ENCODE results near the gene MLPH.

MLPH gene

GRCh38 chr2:237464757-237465391 is 22.2 kb upstream of the MLPH start:
- Histone ChIP-seq H2BK5ac (ENCODE audit: low read depth, low read length, poor library complexity, severe bottlenecking) (no peak overlapping the region), H2BK15ac (ENCODE audit: low read depth, poor library complexity, severe bottlenecking) (no peak overlapping the region), H2BK12ac (ENCODE audit: low read length in 2 of 2) (peak overlapping the region; percentile 19 to 92), H3K79me1 (replicated peaks; ENCODE audit: low read length, poor library complexity, severe bottlenecking) (no peaks in the 10 kb centered on the region), H3K23ac (ENCODE audit: low read length in 2 of 2) (peak overlapping the region in 1 of 2 experiments; percentile 84), H4K8ac (ENCODE audit: low read length) (peak overlapping the region; percentile 82), H3K27ac (ENCODE audit: low read length, poor library complexity, severe bottlenecking) (peak overlapping the region; percentile 5), H3K4me1 (ENCODE audit: control insufficient read depth, insufficient read depth, low read depth, low read length) (peaks cover 13% of the 10 kb centered on the region), H2AK5ac (ENCODE audit: low read length, severe bottlenecking) (peak overlapping the region; percentile 4), H3K9ac (ENCODE audit: low read length) (no peak overlapping the region), H2BK120ac (ENCODE audit: low read depth, low read length) (peak overlapping the region; percentile 55), H3K4me2 (ENCODE audit: low read length, poor library complexity, severe bottlenecking) (no peak overlapping the region), H3K14ac (ENCODE audit: low read length in 2 of 2) (peak overlapping the region in 1 of 2 experiments; percentile 16), H3K27me3 (ENCODE audit: control insufficient read depth in 1 of 2, insufficient read depth in 1 of 2, low read length in 2 of 2) (no peaks in the 10 kb centered on the region), H3K4me3 (ENCODE audit: insufficient read depth in 1 of 2, low read depth in 1 of 2, low read length in 2 of 2) (no peak overlapping the region), H3K9me3 (ENCODE audit: control insufficient read depth, low read length) (no peaks in the 10 kb centered on the region), H3K36me3 (ENCODE audit: control insufficient read depth in 1 of 2, insufficient read depth in 2 of 2, low read depth in 1 of 2, low read length in 2 of 2) (no peaks in the 10 kb centered on the region), H3K18ac (ENCODE audit: low read depth in 1 of 2, low read length in 2 of 2) (peak overlapping the region; percentile 16 to 95), H4K91ac (ENCODE audit: low read length) (peak overlapping the region; percentile 97), H2AFZ (ENCODE audit: low read depth, low read length) (no peak overlapping the region), H3K4ac (ENCODE audit: low read depth in 1 of 2, low read length in 2 of 2) (peak overlapping the region; percentile 76 to 91)
- DNase-seq: peak; percentile 32
- WGBS: 95% methylated on average over 4 of the region's 8 CpGs

DNA sequence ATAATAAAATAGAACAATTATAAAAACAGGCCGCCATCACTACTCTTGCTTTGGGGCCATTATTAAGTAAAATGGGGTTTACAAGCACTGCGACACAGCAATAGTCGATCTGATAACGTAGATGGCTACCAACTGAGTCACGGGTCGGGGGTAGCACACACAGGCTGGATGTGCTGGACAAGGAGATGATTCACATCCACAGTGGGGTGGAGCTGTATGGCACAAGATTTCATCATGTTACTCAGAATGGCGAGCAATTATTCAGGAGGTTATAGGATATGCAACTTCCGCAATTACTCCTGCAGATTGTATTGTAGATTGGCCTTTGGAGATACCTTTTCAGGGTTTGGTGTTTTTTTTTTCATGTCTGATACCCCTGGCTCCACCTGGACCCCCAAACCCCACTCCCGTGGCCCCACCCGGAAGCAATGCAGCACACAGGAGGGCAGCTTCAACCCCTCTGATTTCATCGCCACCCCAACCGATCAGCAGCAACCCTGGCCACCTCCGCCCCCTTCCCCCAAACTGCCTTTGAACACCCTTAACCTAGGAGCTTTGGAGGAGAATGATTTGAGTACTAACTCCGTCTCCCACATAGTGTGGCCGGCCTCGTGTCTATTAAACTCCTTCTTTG is 21.4 kb upstream of the MLPH start:
- H3K27ac ChIP-seq (ENCODE audit: low read length, poor library complexity, severe bottlenecking): peak overlapping the region; percentile 97
- H2BK15ac ChIP-seq (ENCODE audit: low read depth, poor library complexity, severe bottlenecking): no peak overlapping the region
- peak overlapping the region; percentile 79 for H4K91ac ChIP-seq (ENCODE audit: low read length)
- peak overlapping the region; percentile 88 for H4K8ac ChIP-seq (ENCODE audit: low read length)
- no peaks in the 10 kb centered on the region for H3K27me3 ChIP-seq (ENCODE audit: control insufficient read depth in 1 of 2, insufficient read depth in 1 of 2, low read length in 2 of 2)
- no peak overlapping the region for H2AFZ ChIP-seq (ENCODE audit: low read depth, low read length)
- no peak overlapping the region for H3K9ac ChIP-seq (ENCODE audit: low read length)
- H2BK12ac ChIP-seq (ENCODE audit: low read length in 2 of 2): peak overlapping the region; percentile 93 to 96
- H3K14ac ChIP-seq (ENCODE audit: low read length in 2 of 2): no peak overlapping the region
- H3K79me1 ChIP-seq (replicated peaks; ENCODE audit: low read length, poor library complexity, severe bottlenecking): no peaks in the 10 kb centered on the region
- no peaks in the 10 kb centered on the region for H3K36me3 ChIP-seq (ENCODE audit: control insufficient read depth in 1 of 2, insufficient read depth in 2 of 2, low read depth in 1 of 2, low read length in 2 of 2)
- H3K23ac ChIP-seq (ENCODE audit: low read length in 2 of 2): peak overlapping the region in 1 of 2 experiments; percentile 57
- WGBS: 64% methylated on average over 15 of the region's 16 CpGs
- H3K4me3 ChIP-seq (ENCODE audit: insufficient read depth in 1 of 2, low read depth in 1 of 2, low read length in 2 of 2): no peak overlapping the region
- H2AK5ac ChIP-seq (ENCODE audit: low read length, severe bottlenecking): peak overlapping the region; percentile 30
- no peaks in the 10 kb centered on the region for H3K9me3 ChIP-seq (ENCODE audit: control insufficient read depth, low read length)
- peak overlapping the region; percentile 97 for H2BK120ac ChIP-seq (ENCODE audit: low read depth, low read length)
- H3K4ac ChIP-seq (ENCODE audit: low read depth in 1 of 2, low read length in 2 of 2): peak overlapping the region; percentile 62 to 86
- peak overlapping the region; percentile 45 for H2BK5ac ChIP-seq (ENCODE audit: low read depth, low read length, poor library complexity, severe bottlenecking)
- H3K18ac ChIP-seq (ENCODE audit: low read depth in 1 of 2, low read length in 2 of 2): peak overlapping the region; percentile 78 to 94
- no peak overlapping the region for H3K4me2 ChIP-seq (ENCODE audit: low read length, poor library complexity, severe bottlenecking)
- H3K4me1 ChIP-seq (ENCODE audit: control insufficient read depth, insufficient read depth, low read depth, low read length): peaks cover 14% of the 10 kb centered on the region
- peak; percentile 97 for DNase-seq

GRCh38 chr2:237466211-237466610 is 20.8 kb upstream of the MLPH start:
- Histone ChIP-seq H3K4me3 (ENCODE audit: insufficient read depth in 1 of 2, low read depth in 1 of 2, low read length in 2 of 2) (no peak overlapping the region), H2AFZ (ENCODE audit: low read depth, low read length) (no peak overlapping the region), H3K14ac (ENCODE audit: low read length in 2 of 2) (no peak overlapping the region), H3K4ac (ENCODE audit: low read depth in 1 of 2, low read length in 2 of 2) (peak overlapping the region in 1 of 2 experiments; percentile 62), H4K8ac (ENCODE audit: low read length) (peak overlapping the region; percentile 74), H2AK5ac (ENCODE audit: low read length, severe bottlenecking) (no peak overlapping the region), H3K9me3 (ENCODE audit: control insufficient read depth, low read length) (no peaks in the 10 kb centered on the region), H2BK15ac (ENCODE audit: low read depth, poor library complexity, severe bottlenecking) (no peak overlapping the region), H4K91ac (ENCODE audit: low read length) (peak overlapping the region; percentile 79), H2BK12ac (ENCODE audit: low read length in 2 of 2) (peak overlapping the region; percentile 93 to 96), H3K79me1 (replicated peaks; ENCODE audit: low read length, poor library complexity, severe bottlenecking) (no peaks in the 10 kb centered on the region), H3K27me3 (ENCODE audit: control insufficient read depth in 1 of 2, insufficient read depth in 1 of 2, low read length in 2 of 2) (no peaks in the 10 kb centered on the region), H3K9ac (ENCODE audit: low read length) (no peak overlapping the region), H2BK120ac (ENCODE audit: low read depth, low read length) (peak overlapping the region; percentile 97), H3K23ac (ENCODE audit: low read length in 2 of 2) (no peak overlapping the region), H3K4me1 (ENCODE audit: control insufficient read depth, insufficient read depth, low read depth, low read length) (peaks cover 16% of the 10 kb centered on the region), H2BK5ac (ENCODE audit: low read depth, low read length, poor library complexity, severe bottlenecking) (peak overlapping the region; percentile 45), H3K18ac (ENCODE audit: low read depth in 1 of 2, low read length in 2 of 2) (peak overlapping the region; percentile 78 to 94), H3K27ac (ENCODE audit: low read length, poor library complexity, severe bottlenecking) (peak overlapping the region; percentile 97), H3K4me2 (ENCODE audit: low read length, poor library complexity, severe bottlenecking) (no peak overlapping the region), H3K36me3 (ENCODE audit: control insufficient read depth in 1 of 2, insufficient read depth in 2 of 2, low read depth in 1 of 2, low read length in 2 of 2) (no peaks in the 10 kb centered on the region)
- DNase-seq: peak; percentile 91
- 42% methylated on average over 5 of the region's 6 CpGs for WGBS

DNA sequence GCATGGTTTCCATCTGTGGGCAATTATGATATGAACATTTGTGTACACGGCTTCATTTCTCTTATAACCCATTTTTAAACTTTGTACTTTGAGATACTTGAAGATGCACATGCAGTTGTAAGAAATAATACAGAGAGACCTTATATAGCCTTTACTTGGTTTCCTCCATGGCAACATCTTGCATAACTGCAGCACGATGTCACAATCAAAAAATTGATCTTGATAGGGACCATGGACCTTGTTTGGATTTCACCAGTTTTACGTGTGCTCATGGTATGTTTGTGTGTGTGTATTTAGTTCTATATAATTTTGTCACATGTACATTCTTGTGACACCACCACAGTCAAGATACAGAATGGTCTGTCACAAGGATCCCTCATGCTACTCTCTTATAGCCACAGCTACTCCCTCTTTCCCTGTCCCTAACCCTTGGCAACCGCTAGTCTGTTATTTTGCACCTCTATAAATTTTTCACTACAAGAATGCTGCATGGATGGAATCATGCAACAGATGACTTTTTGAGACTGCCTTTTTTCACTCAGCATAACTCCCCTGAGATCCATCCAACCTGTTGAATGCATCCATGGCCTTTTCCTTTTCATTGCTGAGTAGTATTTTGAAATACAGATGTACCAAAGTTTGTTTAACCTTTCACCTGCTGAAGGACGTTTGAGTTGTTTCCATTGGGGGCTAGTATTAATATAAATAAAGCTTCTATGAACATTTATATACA is 19.4 kb upstream of the MLPH start:
- no peak overlapping the region for H2AK5ac ChIP-seq (ENCODE audit: low read length, severe bottlenecking)
- no peak overlapping the region for H3K14ac ChIP-seq (ENCODE audit: low read length in 2 of 2)
- WGBS: 96% methylated on average over 1 of the region's 5 CpGs
- H3K4me1 ChIP-seq (ENCODE audit: control insufficient read depth, insufficient read depth, low read depth, low read length): peaks cover 25% of the 10 kb centered on the region
- no peaks in the 10 kb centered on the region for H3K9me3 ChIP-seq (ENCODE audit: control insufficient read depth, low read length)
- DNase-seq: no peak
- no peak overlapping the region for H2AFZ ChIP-seq (ENCODE audit: low read depth, low read length)
- H4K91ac ChIP-seq (ENCODE audit: low read length): no peak overlapping the region
- no peak overlapping the region for H2BK15ac ChIP-seq (ENCODE audit: low read depth, poor library complexity, severe bottlenecking)
- H3K27ac ChIP-seq (ENCODE audit: low read length, poor library complexity, severe bottlenecking): no peak overlapping the region
- no peak overlapping the region for H3K4me2 ChIP-seq (ENCODE audit: low read length, poor library complexity, severe bottlenecking)
- no peak overlapping the region for H4K8ac ChIP-seq (ENCODE audit: low read length)
- H3K4ac ChIP-seq (ENCODE audit: low read depth in 1 of 2, low read length in 2 of 2): peak overlapping the region in 1 of 2 experiments; percentile 56
- peak overlapping the region; percentile 38 to 39 for H2BK12ac ChIP-seq (ENCODE audit: low read length in 2 of 2)
- no peak overlapping the region for H3K18ac ChIP-seq (ENCODE audit: low read depth in 1 of 2, low read length in 2 of 2)
- no peak overlapping the region for H3K4me3 ChIP-seq (ENCODE audit: insufficient read depth in 1 of 2, low read depth in 1 of 2, low read length in 2 of 2)
- H3K9ac ChIP-seq (ENCODE audit: low read length): no peak overlapping the region
- H3K23ac ChIP-seq (ENCODE audit: low read length in 2 of 2): no peak overlapping the region
- no peak overlapping the region for H2BK120ac ChIP-seq (ENCODE audit: low read depth, low read length)
- H3K79me1 ChIP-seq (replicated peaks; ENCODE audit: low read length, poor library complexity, severe bottlenecking): no peaks in the 10 kb centered on the region
- no peaks in the 10 kb centered on the region for H3K36me3 ChIP-seq (ENCODE audit: control insufficient read depth in 1 of 2, insufficient read depth in 2 of 2, low read depth in 1 of 2, low read length in 2 of 2)
- H3K27me3 ChIP-seq (ENCODE audit: control insufficient read depth in 1 of 2, insufficient read depth in 1 of 2, low read length in 2 of 2): no peaks in the 10 kb centered on the region
- H2BK5ac ChIP-seq (ENCODE audit: low read depth, low read length, poor library complexity, severe bottlenecking): no peak overlapping the region
